ENCODE measurements around the gene APOL3. TPM values are rescaled to one million over a fixed set of nuclear protein-coding genes. Genes with fewer than 3 reads are reported as not detected.

The APOL3 gene
- total RNA-seq, 1 experiment from 2014 or later: not detected

DNA sequence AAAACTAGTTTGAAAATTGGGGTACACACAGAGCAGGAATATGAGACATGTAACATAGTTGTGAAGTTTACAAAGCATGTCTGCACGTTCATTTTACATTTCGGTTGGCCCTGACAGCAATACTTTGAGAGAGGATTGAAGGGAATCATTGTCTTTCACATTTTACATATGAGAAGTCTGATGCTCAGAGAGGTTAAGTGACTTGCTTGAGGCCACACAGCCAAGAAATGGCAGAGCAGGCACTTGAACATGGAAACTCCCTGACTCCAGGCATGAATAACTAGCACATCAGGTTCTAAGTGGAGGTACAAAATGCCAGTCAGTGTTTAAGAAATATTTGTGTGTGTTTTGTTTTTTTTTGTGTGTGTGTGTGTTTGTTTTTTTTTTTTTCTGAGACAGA is 53.6 kb downstream of the APOL3 start:
- TF ChIP-seq, protein P1, sequence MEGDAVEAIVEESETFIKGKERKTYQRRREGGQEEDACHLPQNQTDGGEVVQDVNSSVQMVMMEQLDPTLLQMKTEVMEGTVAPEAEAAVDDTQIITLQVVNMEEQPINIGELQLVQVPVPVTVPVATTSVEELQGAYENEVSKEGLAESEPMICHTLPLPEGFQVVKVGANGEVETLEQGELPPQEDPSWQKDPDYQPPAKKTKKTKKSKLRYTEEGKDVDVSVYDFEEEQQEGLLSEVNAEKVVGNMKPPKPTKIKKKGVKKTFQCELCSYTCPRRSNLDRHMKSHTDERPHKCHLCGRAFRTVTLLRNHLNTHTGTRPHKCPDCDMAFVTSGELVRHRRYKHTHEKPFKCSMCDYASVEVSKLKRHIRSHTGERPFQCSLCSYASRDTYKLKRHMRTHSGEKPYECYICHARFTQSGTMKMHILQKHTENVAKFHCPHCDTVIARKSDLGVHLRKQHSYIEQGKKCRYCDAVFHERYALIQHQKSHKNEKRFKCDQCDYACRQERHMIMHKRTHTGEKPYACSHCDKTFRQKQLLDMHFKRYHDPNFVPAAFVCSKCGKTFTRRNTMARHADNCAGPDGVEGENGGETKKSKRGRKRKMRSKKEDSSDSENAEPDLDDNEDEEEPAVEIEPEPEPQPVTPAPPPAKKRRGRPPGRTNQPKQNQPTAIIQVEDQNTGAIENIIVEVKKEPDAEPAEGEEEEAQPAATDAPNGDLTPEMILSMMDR (conservative IDR thresholded peaks at IDR 0.05; ENCODE audit: low read depth, low read length): no peak
- no peak for TF ChIP-seq EZH2 (IDR thresholded peaks at IDR 0.05; ENCODE audit: borderline replicate concordance, low read depth, low read length, poor library complexity, severe bottlenecking)
- DNase-seq (ENCODE audit: low spot score): no peak
- ChIA-PET POLR2A (ENCODE audit: low non-redundant PET) (no interaction called here), CTCF (no interaction called here)
- intact Hi-C loops (cut with micrococcal nuclease; ENCODE audit: unreplicated experiment): no loop called here
- BruUV-seq (replicated peaks): no TSS peak
- H3K36me3 ChIP-seq (ENCODE audit: insufficient read depth, low read length, poor library complexity, severe bottlenecking): no peaks in the 10 kb centered on the region
- no peak overlapping the region for H3K4me3 ChIP-seq (ENCODE audit: low read depth, low read length, poor library complexity, severe bottlenecking)
- H3K9me3 ChIP-seq (ENCODE audit: low read depth, low read length, poor library complexity, severe bottlenecking): no peaks in the 10 kb centered on the region
- H3K27me3 ChIP-seq (replicated peaks; ENCODE audit: insufficient read depth, low read depth, low read length, poor library complexity): no peaks in the 10 kb centered on the region
- no peak overlapping the region for H3K27ac ChIP-seq (ENCODE audit: low read depth, low read length, poor library complexity, severe bottlenecking)
- H3K4me1 ChIP-seq (ENCODE audit: insufficient read depth, low read length, poor library complexity, severe bottlenecking): no peaks in the 10 kb centered on the region

DNA sequence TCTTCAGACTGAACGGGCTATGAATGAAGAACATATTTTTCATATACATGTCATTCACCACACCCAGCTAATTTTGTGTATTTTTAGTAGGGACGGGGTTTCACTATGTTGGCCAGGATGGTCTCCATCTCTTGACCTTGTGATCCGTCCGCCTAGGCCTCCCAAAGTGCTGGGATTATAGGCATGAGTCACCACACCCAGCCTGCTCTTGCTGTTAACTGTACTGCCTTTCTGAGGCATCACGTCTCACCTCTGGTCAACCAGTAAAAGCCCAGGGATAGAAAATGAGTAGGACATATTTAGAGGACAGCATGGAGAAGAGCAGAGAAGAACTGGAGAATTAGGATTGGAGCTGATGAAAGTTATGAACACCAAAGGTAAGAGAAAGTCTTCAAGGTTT is 55.6 kb downstream of the APOL3 start:
- TF ChIP-seq, protein P1 (conservative IDR thresholded peaks at IDR 0.05; ENCODE audit: low read depth, low read length): no peak
- TF ChIP-seq EZH2 (IDR thresholded peaks at IDR 0.05; ENCODE audit: borderline replicate concordance, low read depth, low read length, poor library complexity, severe bottlenecking): no peak
- no TSS peak for BruUV-seq (replicated peaks)
- no peaks in the 10 kb centered on the region for H3K36me3 ChIP-seq (ENCODE audit: insufficient read depth, low read length, poor library complexity, severe bottlenecking)
- no peaks in the 10 kb centered on the region for H3K4me1 ChIP-seq (ENCODE audit: insufficient read depth, low read length, poor library complexity, severe bottlenecking)
- no peaks in the 10 kb centered on the region for H3K27me3 ChIP-seq (replicated peaks; ENCODE audit: insufficient read depth, low read depth, low read length, poor library complexity)
- DNase-seq (ENCODE audit: low spot score): no peak
- POLR2A ChIA-PET (ENCODE audit: low non-redundant PET): no interaction called here
- CTCF ChIA-PET: no interaction called here
- H3K27ac ChIP-seq (ENCODE audit: low read depth, low read length, poor library complexity, severe bottlenecking): no peak overlapping the region
- no peak overlapping the region for H3K4me3 ChIP-seq (ENCODE audit: low read depth, low read length, poor library complexity, severe bottlenecking)
- intact Hi-C loops (cut with micrococcal nuclease; ENCODE audit: unreplicated experiment): no loop called here
- H3K9me3 ChIP-seq (ENCODE audit: low read depth, low read length, poor library complexity, severe bottlenecking): no peaks in the 10 kb centered on the region

DNA sequence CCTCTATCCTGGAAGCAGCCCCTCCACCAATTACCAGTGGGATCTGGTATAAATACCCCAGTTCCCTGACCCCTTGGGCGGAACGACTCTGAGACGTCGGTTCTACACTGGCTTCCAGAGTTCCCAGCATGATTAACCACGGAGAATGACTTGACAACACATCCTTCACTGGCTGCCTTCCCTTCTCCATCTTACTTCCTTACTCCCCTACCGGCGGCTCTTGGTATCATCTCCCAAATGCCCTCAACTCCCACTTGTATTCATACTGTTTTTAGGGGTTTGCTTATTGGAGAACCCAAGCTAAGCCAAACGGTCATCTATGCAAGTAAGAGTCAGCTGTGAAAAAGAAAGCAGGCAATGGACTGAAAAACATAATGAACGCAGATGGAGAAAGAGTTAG is 56.1 kb downstream of the APOL3 start:
- no peak for DNase-seq (ENCODE audit: low spot score)
- no TSS peak for BruUV-seq (replicated peaks)

More for the DNA sequence above, 56.1 kb downstream of the APOL3 start:
- Histone ChIP-seq H3K27ac (ENCODE audit: low read depth, low read length, poor library complexity, severe bottlenecking) (no peak overlapping the region), H3K4me3 (ENCODE audit: low read depth, low read length, poor library complexity, severe bottlenecking) (no peak overlapping the region), H3K36me3 (ENCODE audit: insufficient read depth, low read length, poor library complexity, severe bottlenecking) (no peaks in the 10 kb centered on the region), H3K27me3 (replicated peaks; ENCODE audit: insufficient read depth, low read depth, low read length, poor library complexity) (no peaks in the 10 kb centered on the region), H3K4me1 (ENCODE audit: insufficient read depth, low read length, poor library complexity, severe bottlenecking) (no peaks in the 10 kb centered on the region), H3K9me3 (ENCODE audit: low read depth, low read length, poor library complexity, severe bottlenecking) (no peaks in the 10 kb centered on the region)
- TF ChIP-seq, protein P1 (conservative IDR thresholded peaks at IDR 0.05; ENCODE audit: low read depth, low read length): no peak
- no peak for TF ChIP-seq EZH2 (IDR thresholded peaks at IDR 0.05; ENCODE audit: borderline replicate concordance, low read depth, low read length, poor library complexity, severe bottlenecking)
- intact Hi-C loops (cut with micrococcal nuclease; ENCODE audit: unreplicated experiment): no loop called here
- CTCF ChIA-PET: no interaction called here
- POLR2A ChIA-PET (ENCODE audit: low non-redundant PET): no interaction called here
